ENCODE measurements around the gene SUFU. TPM values are rescaled to one million over a fixed set of nuclear protein-coding genes. Genes with fewer than 3 reads are reported as not detected.

SUFU gene
- total RNA-seq, 1 experiment from 2014 or later: 6.3 TPM

- CTCF ChIA-PET: no interaction called here
- H3K27ac Mint-ChIP-seq (ENCODE audit: low read depth, unreplicated experiment): peak overlapping the region; percentile 50
Measured at GRCh38 chr10:102653060-102653459, 149.3 kb downstream of the SUFU start.

GRCh38 chr10:102654566-102654965 lies 150.8 kb downstream of the SUFU start:
- H3K36me3 Mint-ChIP-seq (ENCODE audit: insufficient read depth, unreplicated experiment): peaks cover 49% of the 10 kb centered on the region
- no peak overlapping the region for H3K4me3 Mint-ChIP-seq (ENCODE audit: unreplicated experiment)
- H3K27ac Mint-ChIP-seq (ENCODE audit: low read depth, unreplicated experiment): no peak overlapping the region
- no TSS peak for BruUV-seq (replicated peaks)
- H3K27me3 Mint-ChIP-seq (ENCODE audit: insufficient read depth, unreplicated experiment): no peaks in the 10 kb centered on the region
- DNase-seq (ENCODE audit: unreplicated experiment): no peak
- ChIA-PET CTCF (interaction anchor here (1.1 kb wide), 1 partner anchor 15 kb away, joined by 3 read pairs; no protein-coding TSS in a partner anchor), POLR2A (interaction anchor here (1.5 kb wide), 1 partner anchor 13 kb away, joined by 7 read pairs; no protein-coding TSS in a partner anchor)
- no peaks in the 10 kb centered on the region for H3K9me3 Mint-ChIP-seq (ENCODE audit: unreplicated experiment)
- intact Hi-C loops (cut with micrococcal nuclease): no loop called here
- peaks cover 13% of the 10 kb centered on the region for H3K4me1 Mint-ChIP-seq (ENCODE audit: insufficient read depth, unreplicated experiment)
- TF ChIP-seq CTCF (IDR thresholded peaks at IDR 0.05; ENCODE audit: unreplicated experiment): no peak

More at GRCh38 chr10:102653060-102653459, 149.3 kb downstream of the SUFU start:
- peaks cover 17% of the 10 kb centered on the region for H3K4me1 Mint-ChIP-seq (ENCODE audit: insufficient read depth, unreplicated experiment)
- DNase-seq (ENCODE audit: unreplicated experiment): no peak
- no peaks in the 10 kb centered on the region for H3K9me3 Mint-ChIP-seq (ENCODE audit: unreplicated experiment)
- H3K36me3 Mint-ChIP-seq (ENCODE audit: insufficient read depth, unreplicated experiment): peaks cover 51% of the 10 kb centered on the region
- BruUV-seq (replicated peaks): no TSS peak
- no peak overlapping the region for H3K4me3 Mint-ChIP-seq (ENCODE audit: unreplicated experiment)
- POLR2A ChIA-PET: interaction anchor here (1.5 kb wide), 1 partner anchor 11 kb away, joined by 7 read pairs; no protein-coding TSS in a partner anchor
- TF ChIP-seq CTCF (IDR thresholded peaks at IDR 0.05; ENCODE audit: unreplicated experiment): no peak
- intact Hi-C loops (cut with micrococcal nuclease): no loop called here
- no peaks in the 10 kb centered on the region for H3K27me3 Mint-ChIP-seq (ENCODE audit: insufficient read depth, unreplicated experiment)

GRCh38 chr10:102654969-102655368 lies 151.2 kb downstream of the SUFU start:
- no peak for DNase-seq (ENCODE audit: unreplicated experiment)
- no peak for TF ChIP-seq CTCF (IDR thresholded peaks at IDR 0.05; ENCODE audit: unreplicated experiment)
- Mint-ChIP-seq H3K4me1 (ENCODE audit: insufficient read depth, unreplicated experiment) (peaks cover 13% of the 10 kb centered on the region), H3K4me3 (ENCODE audit: unreplicated experiment) (no peak overlapping the region), H3K36me3 (ENCODE audit: insufficient read depth, unreplicated experiment) (peaks cover 46% of the 10 kb centered on the region), H3K27ac (ENCODE audit: low read depth, unreplicated experiment) (no peak overlapping the region), H3K9me3 (ENCODE audit: unreplicated experiment) (no peaks in the 10 kb centered on the region), H3K27me3 (ENCODE audit: insufficient read depth, unreplicated experiment) (no peaks in the 10 kb centered on the region)
- intact Hi-C loops (cut with micrococcal nuclease): no loop called here
- CTCF ChIA-PET: interaction anchor here (0.6 kb wide), 1 partner anchor 9 kb away, joined by 3 read pairs; no protein-coding TSS in a partner anchor
- POLR2A ChIA-PET: no interaction called here
- no TSS peak for BruUV-seq (replicated peaks)

- intact Hi-C loops (cut with micrococcal nuclease): no loop called here
- peaks cover 53% of the 10 kb centered on the region for H3K36me3 Mint-ChIP-seq (ENCODE audit: insufficient read depth, unreplicated experiment)
- no peak for DNase-seq (ENCODE audit: unreplicated experiment)
- H3K9me3 Mint-ChIP-seq (ENCODE audit: unreplicated experiment): no peaks in the 10 kb centered on the region
- H3K4me3 Mint-ChIP-seq (ENCODE audit: unreplicated experiment): no peak overlapping the region
- no TSS peak for BruUV-seq (replicated peaks)
- no peak for TF ChIP-seq CTCF (IDR thresholded peaks at IDR 0.05; ENCODE audit: unreplicated experiment)
- CTCF ChIA-PET: interaction anchor here (0.5 kb wide), 1 partner anchor 1503 kb away, joined by 3 read pairs; no protein-coding TSS in a partner anchor
- peaks cover 13% of the 10 kb centered on the region for H3K4me1 Mint-ChIP-seq (ENCODE audit: insufficient read depth, unreplicated experiment)
- no peak overlapping the region for H3K27ac Mint-ChIP-seq (ENCODE audit: low read depth, unreplicated experiment)
- POLR2A ChIA-PET: interaction anchor here (1.4 kb wide), 1 partner anchor 10 kb away, joined by 10 read pairs; no protein-coding TSS in a partner anchor
- H3K27me3 Mint-ChIP-seq (ENCODE audit: insufficient read depth, unreplicated experiment): no peaks in the 10 kb centered on the region
Measured at GRCh38 chr10:102656026-102656425, 152.3 kb downstream of the SUFU start.
